Left ventricle myocardium inferior (tissue), 1 donor: ENCODE measurements around the gene MIS18A. TPM values are rescaled to one million over a fixed set of nuclear protein-coding genes. Genes with fewer than 3 reads are reported as not detected.
A peak's percentile ranks its signal among the peaks of the same experiment; 100 is the strongest.
"Not testable (repeated sequence)": the region's sequence is repeated elsewhere in the genome, so short reads cannot be mapped to it uniquely, and the experiment has no call there.

Source experiments
- DNase-seq: peaks from one replicate; pipeline ENCODE4 v3.0.0-alpha.2; 2020
- H3K27ac ChIP-seq: fragments of 200-600 bp; replicated peaks from 2 replicates; pipeline ENCODE4 v1.8.0; 2021
- H3K27me3 ChIP-seq: fragments of 200-600 bp; 2 replicates; pipeline ENCODE4 v1.8.0; 2021; ENCODE audit warnings: low read depth
- H3K36me3 ChIP-seq: fragments of 200-600 bp; 2 replicates; pipeline ENCODE4 v1.8.0; 2021
- H3K4me1 ChIP-seq: fragments of 200-600 bp; 2 replicates; pipeline ENCODE4 v1.8.0; 2021
- H3K4me3 ChIP-seq: fragments of 200-600 bp; 2 replicates; pipeline ENCODE4 v1.8.0; 2021; ENCODE audit warnings: mild to moderate bottlenecking, moderate library complexity
- H3K9me3 ChIP-seq: fragments of 200-600 bp; replicated peaks from 2 replicates; pipeline ENCODE4 v1.8.0; 2021
- CTCF ChIP-seq: fragments of 200-600 bp; IDR thresholded peaks from 2 replicates; pipeline ENCODE4 v1.8.0; 2021; ENCODE audit warnings: antibody characterized with exemption, mild to moderate bottlenecking, borderline replicate concordance
- intact Hi-C: fragments of 100-400 bp; cut with micrococcal nuclease; formaldehyde crosslinking; loops from one replicate; pipeline ENCODE4 v1.11.0; 2022
- total RNA-seq: library from RNA; stranded (reverse); fragmentation: NEBNext Ultra II Directional; extraction: Animal tissue kit (Norgen Biotek cat#: 25700); gene quantifications from one replicate; pipeline ENCODE4 v1.2.1, GENCODE V29; 2021
- donor health status: DM: no; HTN: yes; CAD: no; lungs with severe emphysema.

MIS18A gene
- total RNA-seq, 1 donor from 2014 or later, result 3.2 TPM

GRCh38 chr21:32311621-32312020 is 32.8 kb upstream of the MIS18A start:
- no peaks in the 10 kb centered on the region for H3K27me3 ChIP-seq
- H3K36me3 ChIP-seq, result peaks cover 43% of the 10 kb centered on the region
- no peak for TF ChIP-seq CTCF
- H3K4me3 ChIP-seq, result no peak overlapping the region
- intact Hi-C loops, result no loop called here
- H3K27ac ChIP-seq, result no peak overlapping the region
- no peaks in the 10 kb centered on the region for H3K9me3 ChIP-seq
- DNase-seq, result no peak
- peaks cover 26% of the 10 kb centered on the region for H3K4me1 ChIP-seq

GRCh38 chr21:32310976-32311375 is 32.1 kb upstream of the MIS18A start:
- H3K4me1 ChIP-seq, result peaks cover 27% of the 10 kb centered on the region
- H3K4me3 ChIP-seq, intact Hi-C loops, H3K27ac ChIP-seq, DNase-seq, H3K27me3 ChIP-seq, H3K9me3 ChIP-seq: not testable (repeated sequence)
- H3K36me3 ChIP-seq, result peaks cover 36% of the 10 kb centered on the region

- no peak overlapping the region for H3K27ac ChIP-seq
- TF ChIP-seq CTCF, result no peak
- no peaks in the 10 kb centered on the region for H3K9me3 ChIP-seq
- H3K4me1 ChIP-seq, result peaks cover 23% of the 10 kb centered on the region
- no peak overlapping the region for H3K4me3 ChIP-seq
- no peaks in the 10 kb centered on the region for H3K27me3 ChIP-seq
- peaks cover 27% of the 10 kb centered on the region for H3K36me3 ChIP-seq
- no peak for DNase-seq
- intact Hi-C loops, result no loop called here
These were observed 31.1 kb upstream of the MIS18A start for GRCh38 chr21:32309906-32310460.

GRCh38 chr21:32308696-32309095 is 29.8 kb upstream of the MIS18A start:
- intact Hi-C loops, result no loop called here
- Histone ChIP-seq H3K27me3 (no peaks in the 10 kb centered on the region), H3K4me3 (no peak overlapping the region), H3K36me3 (peaks cover 16% of the 10 kb centered on the region), H3K27ac (no peak overlapping the region), H3K4me1 (peaks cover 20% of the 10 kb centered on the region), H3K9me3 (no peaks in the 10 kb centered on the region)
- DNase-seq, result no peak
- TF ChIP-seq CTCF, result no peak

- no peak for DNase-seq
- intact Hi-C loops, result no loop called here
- Histone ChIP-seq H3K36me3 (peaks cover 16% of the 10 kb centered on the region), H3K9me3 (no peaks in the 10 kb centered on the region), H3K4me3 (no peak overlapping the region), H3K27me3 (no peaks in the 10 kb centered on the region), H3K27ac (no peak overlapping the region), H3K4me1 (peaks cover 16% of the 10 kb centered on the region)
- TF ChIP-seq CTCF, result no peak
These were observed 28.9 kb upstream of the MIS18A start for GRCh38 chr21:32307706-32308105.

- H3K9me3 ChIP-seq, result no peaks in the 10 kb centered on the region
- no peak overlapping the region for H3K27ac ChIP-seq
- no peaks in the 10 kb centered on the region for H3K27me3 ChIP-seq
- peaks cover 5% of the 10 kb centered on the region for H3K4me1 ChIP-seq
- H3K36me3 ChIP-seq, result peaks cover 19% of the 10 kb centered on the region
- DNase-seq, result no peak
- TF ChIP-seq CTCF, result peak; percentile 52
- intact Hi-C loops, result no loop called here
- H3K4me3 ChIP-seq, result no peak overlapping the region
These were observed 27.4 kb upstream of the MIS18A start for GRCh38 chr21:32306021-32306780.
